HepG2 (cell line): Measurements from ENCODE around the gene TOM1L2. TPM values are rescaled to one million over a fixed set of nuclear protein-coding genes. Genes with fewer than 3 reads are reported as not detected.

Source experiments
- CAMTA2 ChIP-seq: sonication (generic); formaldehyde crosslinking; IDR thresholded peaks from 2 replicates; pipeline ENCODE4 v1.4.0; 2020; ENCODE audit warnings: mild to moderate bottlenecking, missing genetic modification reagents, borderline replicate concordance
- CHD4 ChIP-seq: fragments of 200-600 bp; sonication (generic); IDR thresholded peaks from 2 replicates; pipeline ENCODE4 v1.7.0; 2017; ENCODE audit warnings: mild to moderate bottlenecking, low read length, borderline replicate concordance
- DNMT3B ChIP-seq: conservative IDR thresholded peaks from 2 replicates; pipeline ENCODE4 v1.6.1; 2016; ENCODE audit warnings: missing biosample characterization, control low read depth
- EED ChIP-seq: sonication (generic); formaldehyde crosslinking; IDR thresholded peaks from 2 replicates; pipeline ENCODE4 v1.5.0; 2020; ENCODE audit warnings: mild to moderate bottlenecking, missing genetic modification reagents
- JUND ChIP-seq: sonication (generic); formaldehyde crosslinking; IDR thresholded peaks from 2 replicates; pipeline ENCODE4 v1.8.0; 2022; ENCODE audit warnings: mild to moderate bottlenecking, missing genetic modification reagents
- KDM3A ChIP-seq: IDR thresholded peaks from 2 replicates; pipeline ENCODE4 v1.6.1; 2018; ENCODE audit warnings: low read depth, missing compliant biosample characterization
- KDM5B ChIP-seq: sonication (generic); formaldehyde crosslinking; IDR thresholded peaks from 2 replicates; pipeline ENCODE4 v1.4.0; 2020; ENCODE audit warnings: missing genetic modification reagents, mild to moderate bottlenecking, borderline replicate concordance
- KLF11 ChIP-seq: IDR thresholded peaks from 2 replicates; pipeline ENCODE4 v1.6.1; 2016; ENCODE audit warnings: missing compliant biosample characterization
- MLLT10 ChIP-seq: sonication (generic); formaldehyde crosslinking; IDR thresholded peaks from 2 replicates; pipeline ENCODE4 v1.4.0; 2020; ENCODE audit warnings: missing genetic modification reagents
- NFE2L2 ChIP-seq: fragments of 150-350 bp; IDR thresholded peaks from 2 replicates; pipeline ENCODE4 v1.6.1; 2014; ENCODE audit warnings: low read length
- NR2C2 ChIP-seq: sonication (generic); formaldehyde crosslinking; IDR thresholded peaks from 2 replicates; pipeline ENCODE4 v1.4.0; 2020; ENCODE audit warnings: missing genetic modification reagents, mild to moderate bottlenecking, moderate library complexity, borderline replicate concordance
- SCMH1 ChIP-seq: sonication (generic); formaldehyde crosslinking; IDR thresholded peaks from 2 replicates; pipeline ENCODE4 v1.9.0; 2021; ENCODE audit warnings: missing genetic modification reagents, mild to moderate bottlenecking, borderline replicate concordance
- SNAI1 ChIP-seq: sonication (generic); formaldehyde crosslinking; IDR thresholded peaks from 2 replicates; pipeline ENCODE4 v1.5.0; 2020; ENCODE audit warnings: mild to moderate bottlenecking, missing genetic modification reagents, borderline replicate concordance
- SRSF1 ChIP-seq: fragments of 200-400 bp; formaldehyde crosslinking; optimal IDR thresholded peaks from 2 replicates; pipeline ENCODE3; 2017; ENCODE audit warnings: mild to moderate bottlenecking, low read depth, low read length, moderate library complexity
- TARDBP ChIP-seq: sonication (generic); formaldehyde crosslinking; IDR thresholded peaks from 2 replicates; pipeline ENCODE4 v1.8.0; 2022; ENCODE audit warnings: mild to moderate bottlenecking, missing genetic modification reagents
- THAP8 ChIP-seq: sonication (generic); formaldehyde crosslinking; IDR thresholded peaks from 2 replicates; pipeline ENCODE4 v1.5.1; 2020; ENCODE audit warnings: missing genetic modification reagents, mild to moderate bottlenecking, borderline replicate concordance
- TOPORS ChIP-seq: sonication (generic); formaldehyde crosslinking; IDR thresholded peaks from 2 replicates; pipeline ENCODE4 v1.8.0; 2023; ENCODE audit warnings: mild to moderate bottlenecking, missing genetic modification reagents
- U2AF2 ChIP-seq: fragments of 200-400 bp; formaldehyde crosslinking; IDR thresholded peaks from 2 replicates; pipeline ENCODE4 v1.6.1; 2017; ENCODE audit warnings: low read depth, mild to moderate bottlenecking, low read length
- ZBTB33 ChIP-seq: sonication (generic); formaldehyde crosslinking; IDR thresholded peaks from 2 replicates; pipeline ENCODE4 v1.4.0; 2020; ENCODE audit warnings: missing genetic modification reagents
- ZKSCAN8 ChIP-seq: IDR thresholded peaks from 2 replicates; pipeline ENCODE4 v1.6.1; 2016; ENCODE audit warnings: borderline replicate concordance, missing genetic modification reagents, missing compliant biosample characterization
- ZNF280D ChIP-seq: sonication (generic); formaldehyde crosslinking; IDR thresholded peaks from 2 replicates; pipeline ENCODE4 v1.5.1; 2020; ENCODE audit warnings: mild to moderate bottlenecking, missing genetic modification reagents
- ZNF317 ChIP-seq: sonication (generic); formaldehyde crosslinking; IDR thresholded peaks from 2 replicates; pipeline ENCODE4 v1.5.0; 2020; ENCODE audit warnings: mild to moderate bottlenecking, missing genetic modification reagents
- polyA plus RNA-seq, 8 experiments: library from polyadenylated mRNA; depleted of rRNA in 3 of 8; stranded (reverse) in 7 of 8; unstranded in 1 of 8; fragments of >200 nt; fragmentation: Illumina TruSeq in 4 of 8; extraction: Trizol in 4 of 8; gene quantifications; 2 replicates each; pipeline versions ENCODE4 v1.2.1 to v1.2.3, GENCODE V29; 2011 to 2016; ENCODE audit warnings: low read depth in 4 of 8, missing spikeins in 1 of 8, mixed read lengths in 1 of 8; ENCODE audit not compliant: insufficient read depth in 1 of 8
- total RNA-seq, 5 experiments: library from RNA; depleted of rRNA; stranded (reverse); fragments of >200 nt; fragmentation: Illumina TruSeq; extraction: Trizol; gene quantifications; 2 replicates each; pipeline ENCODE4 v1.2.3, GENCODE V29; 2016; ENCODE audit warnings: low read depth in 1 of 5
- TF ChIP-seq, protein P1 (sequence below): sonication (generic); formaldehyde crosslinking; IDR thresholded peaks from 2 replicates; pipeline ENCODE4 v1.8.1; 2023; ENCODE audit warnings: mild to moderate bottlenecking, missing genetic modification reagents
- TF ChIP-seq, protein P2 (sequence below): sonication (generic); formaldehyde crosslinking; IDR thresholded peaks from 2 replicates; pipeline ENCODE4 v1.4.0; 2020; ENCODE audit warnings: missing genetic modification reagents

TOM1L2 gene
- total and polyA plus RNA-seq, 2 of the 13 experiments (the other 11 are each of a cell fraction or from before 2014, with no cell fraction given) = 4.7 to 7.4 TPM

GRCh38 chr17:17859909-17860765 is 112.1 kb downstream of the TOM1L2 start (continued):
- TF ChIP-seq SRSF1 (no peak), TARDBP (no peak), CHD4 (no peak), KLF11 (CRISPR knock-in tag) (no peak), EED (CRISPR knock-in tag) (no peak), ZBTB33 (CRISPR knock-in tag) (peak; percentile 67), THAP8 (CRISPR knock-in tag) (no peak), ZKSCAN8 (CRISPR knock-in tag) (no peak), SCMH1 (no peak), JUND (CRISPR knock-in tag) (no peak), U2AF2 (no peak), KDM3A (CRISPR knock-in tag) (no peak), ZNF280D (CRISPR knock-in tag) (no peak), CAMTA2 (no peak), ZNF317 (0 out of 2 replicates have a peak, but pooled peaks have one; percentile 27), SNAI1 (no peak), TOPORS (CRISPR knock-in tag) (no peak), DNMT3B (CRISPR knock-in tag) (no peak), MLLT10 (no peak), NFE2L2 (no peak), NR2C2 (CRISPR knock-in tag) (no peak), KDM5B (peak; percentile 36; the same call in 1 of the 2 replicates)
- TF ChIP-seq, protein P1, sequence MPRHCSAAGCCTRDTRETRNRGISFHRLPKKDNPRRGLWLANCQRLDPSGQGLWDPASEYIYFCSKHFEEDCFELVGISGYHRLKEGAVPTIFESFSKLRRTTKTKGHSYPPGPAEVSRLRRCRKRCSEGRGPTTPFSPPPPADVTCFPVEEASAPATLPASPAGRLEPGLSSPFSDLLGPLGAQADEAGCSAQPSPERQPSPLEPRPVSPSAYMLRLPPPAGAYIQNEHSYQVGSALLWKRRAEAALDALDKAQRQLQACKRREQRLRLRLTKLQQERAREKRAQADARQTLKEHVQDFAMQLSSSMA = no peak
- TF ChIP-seq, protein P2, sequence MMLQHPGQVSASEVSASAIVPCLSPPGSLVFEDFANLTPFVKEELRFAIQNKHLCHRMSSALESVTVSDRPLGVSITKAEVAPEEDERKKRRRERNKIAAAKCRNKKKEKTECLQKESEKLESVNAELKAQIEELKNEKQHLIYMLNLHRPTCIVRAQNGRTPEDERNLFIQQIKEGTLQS (CRISPR knock-in tag) = no peak
